ENCODE data around the gene C22orf39. TPM values are rescaled to one million over a fixed set of nuclear protein-coding genes. Genes with fewer than 3 reads are reported as not detected.
A peak's percentile ranks its signal among the peaks of the same experiment; 100 is the strongest.
"Not testable (repeated sequence)": the region's sequence is repeated elsewhere in the genome, so short reads cannot be mapped to it uniquely, and the experiment has no call there.

C22orf39 gene
- total RNA-seq, 3 donors from 2014 or later = 21.9 to 60.4 (median 28.0) TPM

- H3K4me1 ChIP-seq (ENCODE audit: low read depth) = peaks cover 19% of the 10 kb centered on the region
- no peak overlapping the region for H3K4me3 ChIP-seq
- H3K36me3 ChIP-seq (ENCODE audit: low read depth) = peaks cover 5% of the 10 kb centered on the region
- no peak for TF ChIP-seq CTCF (IDR thresholded peaks at IDR 0.05)
- intact Hi-C loops (cut with DNase I, micrococcal nuclease) = no loop called here
- no peak for DNase-seq
- ATAC-seq = no peak
- no peaks in the 10 kb centered on the region for H3K9me3 ChIP-seq
Observed at GRCh38 chr22:19450363-19451175, 3.1 kb upstream of the C22orf39 start.

- Histone ChIP-seq H3K4me3 (no peak overlapping the region), H3K36me3 (ENCODE audit: low read depth) (no peaks in the 10 kb centered on the region), H3K9me3 (no peaks in the 10 kb centered on the region), H3K4me1 (ENCODE audit: low read depth) (peaks cover 19% of the 10 kb centered on the region)
- intact Hi-C loops (cut with DNase I, micrococcal nuclease) = no loop called here
- no peak for TF ChIP-seq CTCF (IDR thresholded peaks at IDR 0.05)
- DNase-seq (no peak), ATAC-seq (no peak)
Observed at GRCh38 chr22:19449422-19449767, 1.9 kb upstream of the C22orf39 start.

- DNase-seq = no peak
- H3K4me1 ChIP-seq (ENCODE audit: low read depth) = peaks cover 19% of the 10 kb centered on the region
- no peak overlapping the region for H3K4me3 ChIP-seq
- ATAC-seq = no peak
- H3K9me3 ChIP-seq = no peaks in the 10 kb centered on the region
- TF ChIP-seq CTCF (IDR thresholded peaks at IDR 0.05) = no peak
- H3K36me3 ChIP-seq (ENCODE audit: low read depth) = no peaks in the 10 kb centered on the region
- intact Hi-C loops (cut with DNase I, micrococcal nuclease) = no loop called here
Observed at GRCh38 chr22:19448739-19449421, 1.4 kb upstream of the C22orf39 start.

- Histone ChIP-seq H3K9me3 (no peaks in the 10 kb centered on the region), H3K36me3 (ENCODE audit: low read depth) (no peaks in the 10 kb centered on the region), H3K4me1 (ENCODE audit: low read depth) (peaks cover 19% of the 10 kb centered on the region), H3K4me3 (peak overlapping the region; percentile 93)
- ATAC-seq (peak; percentile 60), DNase-seq (peak in 2 of 3 donors; percentile 53 to 57)
- TF ChIP-seq CTCF (IDR thresholded peaks at IDR 0.05) = no peak
- intact Hi-C loops (cut with DNase I, micrococcal nuclease) = no loop called here
Observed at GRCh38 chr22:19448076-19448607, 631 bp upstream of the C22orf39 start.

- ATAC-seq (peak; percentile 17), DNase-seq (no peak)
- intact Hi-C loops (cut with DNase I, micrococcal nuclease) = no loop called here
- Histone ChIP-seq H3K9me3 (no peaks in the 10 kb centered on the region), H3K36me3 (ENCODE audit: low read depth) (no peaks in the 10 kb centered on the region), H3K4me3 (peak overlapping the region; percentile 93), H3K4me1 (ENCODE audit: low read depth) (peaks cover 19% of the 10 kb centered on the region)
- TF ChIP-seq CTCF (IDR thresholded peaks at IDR 0.05) = no peak
Observed at GRCh38 chr22:19446603-19447329, 745 bp downstream of the C22orf39 start.

GRCh38 chr22:19445279-19445982 lies 2.1 kb downstream of the C22orf39 start:
- intact Hi-C loops (cut with DNase I, micrococcal nuclease); H3K4me3 ChIP-seq; H3K9me3 ChIP-seq; H3K36me3 ChIP-seq (ENCODE audit: low read depth); DNase-seq; ATAC-seq: not testable (repeated sequence)
- H3K4me1 ChIP-seq (ENCODE audit: low read depth) = peaks cover 19% of the 10 kb centered on the region
